ENCODE results near the gene JMJD8.
A peak's percentile ranks its signal among the peaks of the same experiment; 100 is the strongest.

The JMJD8 gene

DNA sequence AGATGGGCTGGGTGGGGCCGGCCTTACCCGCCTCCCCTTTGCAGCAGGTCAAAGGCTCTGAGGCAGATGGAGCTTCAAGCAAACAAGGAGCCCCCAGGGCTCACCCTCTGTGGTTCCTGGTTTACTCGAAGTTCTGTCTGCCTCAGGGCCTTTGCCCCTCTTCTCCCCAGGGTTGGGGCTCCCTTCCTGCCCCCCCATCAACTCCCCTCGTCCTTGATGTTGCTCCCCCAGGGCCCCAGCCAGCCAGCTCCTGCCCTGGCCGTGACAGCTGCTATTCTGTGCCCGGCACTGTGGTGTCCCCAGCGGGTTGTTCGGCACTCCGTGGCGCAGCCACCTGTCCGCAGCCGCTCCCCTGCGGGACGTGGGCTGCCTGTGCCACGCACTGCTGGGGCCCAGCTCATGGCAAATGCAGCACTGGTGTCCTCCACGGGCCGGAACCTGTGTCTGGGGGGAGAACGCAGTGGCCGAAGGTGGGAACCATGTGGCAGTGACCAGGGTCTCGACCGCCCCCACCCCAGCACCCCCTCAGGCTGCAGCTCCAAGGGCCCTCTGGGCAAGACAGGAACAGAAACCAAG lies 26.5 kb upstream of the JMJD8 start:
- peaks cover 51% of the 10 kb centered on the region for H3K4me1 ChIP-seq
- peak overlapping the region; percentile 75 for H3K4me2 ChIP-seq
- no peak overlapping the region for H3K9ac ChIP-seq
- H3K27me3 ChIP-seq = peaks cover 83% of the 10 kb centered on the region
- H3K9me3 ChIP-seq = no peaks in the 10 kb centered on the region
- H4K20me1 ChIP-seq = peaks cover 59% of the 10 kb centered on the region
- H3K36me3 ChIP-seq = no peaks in the 10 kb centered on the region
- H3K27ac ChIP-seq = no peak overlapping the region
- no peak for TF ChIP-seq Cebpa-rat (IDR thresholded peaks at IDR 0.05)
- 0 out of 2 replicates have a peak overlapping the region, but pooled peaks have one; percentile 11 for H3K4me3 ChIP-seq

DNA sequence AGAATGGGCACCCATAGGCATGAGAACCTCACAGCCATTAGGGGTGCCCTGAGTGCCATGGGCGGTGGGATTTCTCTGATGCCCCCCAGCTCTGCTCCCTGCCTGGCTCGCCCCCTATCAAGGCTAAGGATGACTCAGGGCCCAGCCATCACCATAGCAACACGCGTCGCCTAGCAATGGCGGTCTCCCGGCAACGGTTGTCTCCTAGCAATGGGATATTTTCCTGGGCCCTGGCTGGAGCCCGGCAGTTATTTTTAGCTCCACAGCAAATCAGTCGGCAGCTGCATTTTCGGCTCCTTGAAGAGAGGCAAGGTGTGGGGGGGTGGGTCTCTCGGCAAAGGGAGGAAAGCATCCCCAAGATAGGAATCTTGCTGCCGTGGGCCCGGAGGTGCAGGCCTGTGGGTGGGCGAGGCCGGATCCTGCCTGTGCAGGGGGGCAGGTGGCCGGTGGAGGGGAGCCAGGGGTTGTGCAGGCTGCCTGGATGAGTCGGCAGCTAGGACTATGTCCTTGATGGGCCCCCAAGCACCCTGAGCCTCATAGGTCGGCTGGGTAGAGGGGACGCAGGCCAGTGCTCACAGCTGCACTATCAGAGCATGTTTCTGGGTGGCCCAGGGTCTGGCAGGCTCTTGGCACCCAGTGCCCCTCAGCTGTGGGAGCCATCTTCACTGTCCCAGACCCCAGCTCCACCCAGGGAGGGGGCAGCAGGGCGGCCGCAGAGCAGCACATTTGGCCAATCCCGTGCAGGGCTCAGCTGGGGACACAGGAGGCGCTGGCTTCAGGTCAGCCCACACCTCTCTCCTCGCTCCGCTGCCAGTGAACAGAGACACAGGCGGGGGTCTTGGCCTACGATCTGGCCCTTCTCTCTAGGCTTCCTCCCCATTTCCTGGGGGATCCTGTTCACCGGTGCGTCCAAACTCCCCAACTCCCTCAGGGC lies 25.7 kb upstream of the JMJD8 start:
- peaks cover 51% of the 10 kb centered on the region for H3K4me1 ChIP-seq
- H3K4me3 ChIP-seq = 0 out of 2 replicates have a peak overlapping the region, but pooled peaks have one; percentile 11
- H3K36me3 ChIP-seq = no peaks in the 10 kb centered on the region
- TF ChIP-seq Cebpa-rat (IDR thresholded peaks at IDR 0.05) = no peak
- H3K9me3 ChIP-seq = no peaks in the 10 kb centered on the region
- H3K4me2 ChIP-seq = peak overlapping the region; percentile 75
- H3K27me3 ChIP-seq = peaks cover 84% of the 10 kb centered on the region
- peaks cover 57% of the 10 kb centered on the region for H4K20me1 ChIP-seq
- no peak overlapping the region for H3K9ac ChIP-seq
- H3K27ac ChIP-seq = no peak overlapping the region

DNA sequence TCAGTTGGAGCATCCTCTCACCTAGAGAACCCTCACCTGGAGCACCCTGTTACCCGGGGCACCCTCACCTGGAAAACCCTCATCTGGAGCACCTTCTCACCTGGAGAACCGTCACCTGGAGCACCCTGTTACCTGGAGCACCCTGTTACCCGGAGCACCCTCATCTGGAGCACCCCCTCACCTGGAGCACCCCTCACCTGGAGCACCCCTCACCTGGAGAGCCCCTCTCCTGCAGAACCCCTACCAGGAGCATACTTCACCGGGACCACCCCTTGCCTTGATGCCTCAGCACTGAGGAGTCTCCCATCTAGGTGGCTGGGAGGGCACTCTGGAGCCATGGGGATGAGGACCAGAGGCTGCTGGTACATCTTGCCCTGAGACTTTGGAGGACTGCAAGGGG lies 24.8 kb upstream of the JMJD8 start:
- peaks cover 65% of the 10 kb centered on the region for H4K20me1 ChIP-seq
- no peak for TF ChIP-seq Cebpa-rat (IDR thresholded peaks at IDR 0.05)
- no peak overlapping the region for H3K27ac ChIP-seq
- no peaks in the 10 kb centered on the region for H3K9me3 ChIP-seq
- no peak overlapping the region for H3K4me3 ChIP-seq
- peaks cover 86% of the 10 kb centered on the region for H3K27me3 ChIP-seq
- H3K4me1 ChIP-seq = peaks cover 43% of the 10 kb centered on the region
- no peaks in the 10 kb centered on the region for H3K36me3 ChIP-seq
- no peak overlapping the region for H3K9ac ChIP-seq
- H3K4me2 ChIP-seq = no peak overlapping the region

DNA sequence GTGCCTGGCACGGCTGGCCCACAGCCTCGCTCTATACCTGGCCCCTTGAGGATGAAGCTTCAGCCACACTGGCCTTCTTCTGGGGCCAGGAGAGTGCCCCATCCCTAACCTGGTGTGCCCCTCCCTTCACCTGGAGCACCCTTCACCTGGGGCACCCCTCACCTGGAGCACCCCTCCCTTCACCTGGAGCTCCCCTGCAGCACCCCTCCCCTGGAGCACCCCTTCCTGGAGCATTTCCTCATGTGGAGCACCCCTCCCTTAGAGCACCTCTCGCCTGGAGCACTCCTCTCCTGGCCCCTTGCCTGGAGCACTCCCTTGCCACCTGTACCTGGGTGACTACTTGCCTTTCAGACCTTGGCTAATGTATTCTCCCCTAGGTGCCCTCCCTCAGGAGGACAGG lies 23.9 kb upstream of the JMJD8 start:
- H3K4me1 ChIP-seq = peaks cover 39% of the 10 kb centered on the region

DNA sequence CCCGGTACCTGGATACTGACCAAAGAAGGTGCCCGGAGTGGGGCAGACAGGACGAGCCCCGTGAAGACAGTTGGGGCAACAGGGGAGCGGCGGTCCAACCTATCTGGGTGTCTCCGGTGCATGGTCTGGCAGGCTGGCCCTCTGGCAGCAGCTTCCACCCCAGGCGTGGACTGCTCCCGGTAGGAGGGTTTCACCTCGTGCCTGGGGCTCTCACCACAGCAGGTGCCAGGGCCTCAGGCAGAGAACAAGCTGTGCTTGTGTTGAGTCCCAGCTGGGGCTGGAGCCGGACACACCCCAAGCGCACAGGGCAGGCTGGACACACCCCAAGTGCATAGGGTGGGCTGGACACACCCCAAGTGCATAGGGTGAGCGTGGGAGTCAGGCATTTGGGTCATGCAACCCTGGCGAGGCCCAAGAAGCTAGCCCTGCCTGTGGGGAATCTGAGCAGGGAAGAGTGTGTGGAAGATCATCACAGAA lies 23.0 kb upstream of the JMJD8 start:
- Histone ChIP-seq H3K9ac (no peak overlapping the region), H3K4me1 (peaks cover 39% of the 10 kb centered on the region), H3K4me3 (0 out of 2 replicates have a peak overlapping the region, but pooled peaks have one; percentile 65), H3K4me2 (peak overlapping the region; percentile 90), H3K27ac (no peak overlapping the region), H3K36me3 (no peaks in the 10 kb centered on the region), H3K9me3 (no peaks in the 10 kb centered on the region), H3K27me3 (peaks cover 98% of the 10 kb centered on the region), H4K20me1 (peaks cover 84% of the 10 kb centered on the region)
- TF ChIP-seq Cebpa-rat (IDR thresholded peaks at IDR 0.05) = no peak

More for the DNA sequence above, 23.9 kb upstream of the JMJD8 start:
- no peak for TF ChIP-seq Cebpa-rat (IDR thresholded peaks at IDR 0.05)
- H3K4me2 ChIP-seq = no peak overlapping the region
- H3K36me3 ChIP-seq = no peaks in the 10 kb centered on the region
- H3K9ac ChIP-seq = no peak overlapping the region
- no peak overlapping the region for H3K4me3 ChIP-seq
- H3K9me3 ChIP-seq = no peaks in the 10 kb centered on the region
- peaks cover 75% of the 10 kb centered on the region for H4K20me1 ChIP-seq
- H3K27me3 ChIP-seq = peaks cover 92% of the 10 kb centered on the region
- no peak overlapping the region for H3K27ac ChIP-seq

DNA sequence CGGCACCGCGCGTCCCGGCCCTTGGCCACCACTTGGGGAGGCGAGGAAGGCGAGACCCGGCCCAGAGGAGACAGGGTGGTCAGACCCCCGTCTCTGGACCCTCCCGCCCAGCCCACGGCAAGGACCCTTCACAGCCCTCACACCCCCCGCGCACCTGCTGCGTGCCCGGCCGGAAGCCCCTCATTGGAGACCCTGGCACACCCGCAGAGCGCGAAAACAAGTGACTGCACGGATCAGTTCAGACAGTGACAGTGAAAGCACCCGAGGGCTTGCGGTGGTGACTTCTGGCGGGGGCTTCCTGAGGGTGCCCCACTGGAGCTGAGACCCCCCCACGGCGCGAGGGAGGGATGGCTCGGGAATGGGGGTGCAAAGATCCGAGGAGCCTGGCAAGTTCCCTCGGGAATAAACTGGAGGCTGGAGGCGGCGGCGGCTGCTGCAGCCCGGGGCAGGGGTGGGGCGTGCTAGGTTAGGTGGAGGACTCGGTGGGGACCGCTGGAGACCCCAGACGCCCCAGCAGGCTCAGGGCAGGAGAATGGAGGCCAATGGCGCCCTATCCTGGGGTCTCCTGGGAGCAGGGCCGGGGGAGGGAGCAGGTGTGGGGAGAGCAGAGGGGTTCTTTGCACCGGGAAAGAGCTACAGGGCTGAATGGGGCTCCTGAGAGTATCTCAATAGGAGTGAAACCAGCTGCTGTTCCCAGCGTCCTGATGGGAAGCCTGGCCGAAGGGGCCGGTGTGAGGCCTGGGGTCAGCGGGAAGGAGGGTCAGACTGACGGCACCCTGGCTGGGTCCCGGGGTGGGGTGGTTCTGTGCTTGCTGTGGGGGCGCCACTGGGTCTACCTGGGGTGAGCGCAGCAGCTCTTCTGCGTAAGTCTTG lies 22.3 kb upstream of the JMJD8 start:
- H3K4me1 ChIP-seq = peaks cover 35% of the 10 kb centered on the region
- H3K9ac ChIP-seq = no peak overlapping the region
- H3K27me3 ChIP-seq = peaks cover 100% of the 10 kb centered on the region
- H3K36me3 ChIP-seq = no peaks in the 10 kb centered on the region
- H4K20me1 ChIP-seq = peaks cover 88% of the 10 kb centered on the region
- no peak overlapping the region for H3K27ac ChIP-seq
- no peaks in the 10 kb centered on the region for H3K9me3 ChIP-seq
- H3K4me3 ChIP-seq = peak overlapping the region; percentile 65
- H3K4me2 ChIP-seq = peak overlapping the region; percentile 90
- TF ChIP-seq Cebpa-rat (IDR thresholded peaks at IDR 0.05) = no peak

DNA sequence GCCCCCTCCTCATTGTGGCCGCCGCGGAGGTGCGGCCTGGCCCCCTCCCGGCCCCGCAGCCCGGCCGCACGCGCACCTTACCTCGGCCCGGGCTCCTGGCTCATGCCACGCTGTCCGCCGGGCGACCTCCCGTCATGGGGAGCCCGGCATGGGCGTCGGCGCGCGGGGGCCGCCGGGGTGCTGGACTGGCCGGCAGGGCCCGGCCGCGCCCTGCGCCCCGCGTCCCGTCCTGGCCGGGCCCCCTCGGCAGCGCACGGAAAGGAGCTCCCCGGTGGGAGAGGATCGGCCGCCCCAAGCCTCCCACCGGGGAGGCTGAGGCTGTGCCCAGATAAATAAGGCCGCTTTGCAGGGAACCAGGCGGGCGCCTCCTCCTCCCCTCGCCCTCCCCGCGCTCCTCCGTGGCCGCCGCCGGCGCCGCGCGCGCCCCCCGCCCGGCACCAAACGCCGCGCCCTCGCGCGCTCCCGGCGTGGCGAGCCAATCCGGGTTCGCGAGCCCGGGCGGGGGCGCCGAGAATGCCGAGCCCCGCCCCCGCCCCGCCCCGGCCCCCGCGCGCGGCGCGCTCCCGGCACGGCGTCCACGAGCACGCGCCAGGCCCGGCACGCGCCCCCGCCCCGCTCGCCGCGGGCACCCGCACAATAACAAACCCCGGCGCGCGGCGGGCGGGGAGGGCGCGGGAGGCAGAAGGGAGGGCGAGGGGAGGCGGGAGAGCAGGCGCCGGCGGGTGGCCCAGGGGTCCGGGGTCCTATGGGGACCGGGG lies 21.5 kb upstream of the JMJD8 start, which contains the start of gene FBXL16:
TSS of gene FBXL16 (minus strand) at position 371 of the 758 bp plus-strand sequence. CDS start 8,396 bp downstream, outside the sequence.
- H3K4me1 ChIP-seq = peaks cover 27% of the 10 kb centered on the region
- peaks cover 100% of the 10 kb centered on the region for H3K27me3 ChIP-seq
- no peaks in the 10 kb centered on the region for H3K9me3 ChIP-seq
- no peaks in the 10 kb centered on the region for H3K36me3 ChIP-seq
- H3K9ac ChIP-seq = no peak within 1 kb of the TSS
- H4K20me1 ChIP-seq = peaks cover 88% of the 10 kb centered on the region
- H3K4me2 ChIP-seq = peak within 1 kb of the TSS; percentile 90
- peak within 1 kb of the TSS; percentile 65 for H3K4me3 ChIP-seq
- H3K27ac ChIP-seq = no peak within 1 kb of the TSS
- no peak for TF ChIP-seq Cebpa-rat (IDR thresholded peaks at IDR 0.05)

DNA sequence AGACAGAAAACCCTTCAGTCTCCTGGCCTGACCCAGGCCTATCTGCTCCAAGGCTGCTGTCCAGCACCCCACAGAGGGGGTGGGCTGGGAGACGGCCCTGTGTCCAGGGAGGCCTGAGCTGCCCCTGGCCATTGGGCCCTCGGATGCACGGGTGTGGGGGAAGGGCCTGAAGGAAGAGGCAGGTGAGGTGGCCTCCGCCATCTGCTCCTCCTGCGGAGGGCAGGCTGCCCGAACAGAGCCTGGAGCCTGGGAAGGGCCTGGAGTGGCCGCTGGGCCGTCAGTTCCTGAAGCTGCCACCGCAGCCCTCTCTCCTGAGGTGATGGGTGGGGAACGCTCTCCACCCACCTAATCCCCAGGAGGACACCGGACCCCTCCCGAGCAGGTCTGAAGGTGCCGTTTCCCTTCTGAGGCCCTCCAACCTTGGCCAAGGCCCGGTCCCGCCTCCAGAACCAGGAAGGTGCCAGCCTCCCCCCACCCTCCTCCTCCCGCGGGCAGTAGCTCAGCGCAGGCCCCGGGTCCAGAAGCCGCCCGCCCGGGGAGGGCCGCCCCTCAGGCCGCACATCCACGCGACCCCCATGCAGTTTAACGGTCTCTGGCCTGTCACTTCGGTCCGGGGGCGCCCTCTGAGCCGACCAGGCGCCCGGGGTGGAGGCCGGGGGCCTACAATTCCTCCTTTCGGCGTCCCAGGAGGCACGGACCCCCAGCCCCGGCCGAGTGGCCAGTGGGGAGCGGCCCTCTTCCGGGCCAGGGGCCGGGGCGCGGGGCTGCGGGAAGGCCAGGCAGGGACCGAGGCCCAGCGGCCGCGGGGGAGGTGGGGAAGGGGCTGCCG lies 20.6 kb upstream of the JMJD8 start:
- H3K9ac ChIP-seq = no peak overlapping the region
- H3K36me3 ChIP-seq = no peaks in the 10 kb centered on the region
- no peak overlapping the region for H3K27ac ChIP-seq
- H3K27me3 ChIP-seq = peaks cover 100% of the 10 kb centered on the region
- H3K4me3 ChIP-seq = peak overlapping the region; percentile 65; the same call in 1 of the 2 replicates
- H4K20me1 ChIP-seq = peaks cover 88% of the 10 kb centered on the region
- TF ChIP-seq Cebpa-rat (IDR thresholded peaks at IDR 0.05) = no peak
- H3K9me3 ChIP-seq = no peaks in the 10 kb centered on the region
- peak overlapping the region; percentile 90 for H3K4me2 ChIP-seq
- H3K4me1 ChIP-seq = peaks cover 18% of the 10 kb centered on the region
